Pulmonary artery endothelial cell (primary cell): ENCODE measurements around the gene LPAR1. TPM values are rescaled to one million over a fixed set of nuclear protein-coding genes. Genes with fewer than 3 reads are reported as not detected.
"Not testable (repeated sequence)": the region's sequence is repeated elsewhere in the genome, so short reads cannot be mapped to it uniquely, and the experiment has no call there.

ENCODE experiments used
- DNase-seq: peaks from one replicate; pipeline ENCODE4 v3.0.0-alpha.2; 2011; ENCODE audit warnings: low read depth, low spot score
- total RNA-seq: library from RNA; depleted of rRNA; stranded (reverse); fragments of >200 nt; gene quantifications from 2 replicates; pipeline ENCODE4 v1.2.3, GENCODE V29; 2014

LPAR1 gene
- total RNA-seq, 1 donor from 2014 or later: 0.07 TPM

- DNase-seq: no peak
Measured at GRCh38 chr9:110825950-110826349, 212.3 kb downstream of the LPAR1 start.

GRCh38 chr9:110825129-110825528 is 213.1 kb downstream of the LPAR1 start:
- not testable (repeated sequence) for DNase-seq
